HepG2 (cell line): Measurements from ENCODE around the gene LITAF. TPM values are rescaled to one million over a fixed set of nuclear protein-coding genes. Genes with fewer than 3 reads are reported as not detected.

Experiments used
- CCAR2 ChIP-seq: fragments of 200-400 bp; formaldehyde crosslinking; optimal IDR thresholded peaks from 2 replicates; pipeline ENCODE3; 2018; ENCODE audit warnings: low read depth, mild to moderate bottlenecking, low read length, moderate library complexity
- HOXA9 ChIP-seq: sonication (generic); formaldehyde crosslinking; IDR thresholded peaks from 2 replicates; pipeline ENCODE4 v1.8.1; 2022; ENCODE audit warnings: missing genetic modification reagents, mild to moderate bottlenecking, moderate library complexity, borderline replicate concordance
- IRF2 ChIP-seq: IDR thresholded peaks from 2 replicates; pipeline ENCODE4 v1.6.1; 2018; ENCODE audit warnings: missing genetic modification reagents, missing compliant biosample characterization
- KLF9 ChIP-seq: IDR thresholded peaks from 2 replicates; pipeline ENCODE4 v1.6.1; 2016; ENCODE audit warnings: low read depth
- MAZ ChIP-seq, 2 experiments: sonication (generic) in 1 of 2; formaldehyde crosslinking in 1 of 2; IDR thresholded peaks; 2 replicates each; pipeline versions ENCODE4 v1.5.0 to v1.6.1; 2012 to 2020; ENCODE audit warnings: low read depth in 2 of 2, mild to moderate bottlenecking in 2 of 2, borderline replicate concordance in 1 of 2, improper control_type of control experiment in 1 of 2, low read length in 1 of 2, missing genetic modification reagents in 1 of 2, moderate library complexity in 1 of 2
- MTA1 ChIP-seq: sonication (generic); formaldehyde crosslinking; IDR thresholded peaks from 2 replicates; pipeline ENCODE4 v1.4.0; 2020; ENCODE audit warnings: missing genetic modification reagents, mild to moderate bottlenecking, borderline replicate concordance
- MYPOP ChIP-seq: sonication (generic); formaldehyde crosslinking; IDR thresholded peaks from 2 replicates; pipeline ENCODE4 v1.8.1; 2023; ENCODE audit warnings: mild to moderate bottlenecking, moderate library complexity, missing genetic modification reagents
- NFATC3 ChIP-seq: sonication (generic); formaldehyde crosslinking; IDR thresholded peaks from 2 replicates; pipeline ENCODE4 v1.5.1; 2020; ENCODE audit warnings: mild to moderate bottlenecking, missing genetic modification reagents
- NFRKB ChIP-seq: fragments of 450-650 bp; IDR thresholded peaks from 2 replicates; pipeline ENCODE4 v1.6.1; 2017
- POLR2G ChIP-seq: fragments of 200-400 bp; formaldehyde crosslinking; IDR thresholded peaks from 2 replicates; pipeline ENCODE4 v1.6.1; 2018; ENCODE audit warnings: mild to moderate bottlenecking, low read depth, low read length, moderate library complexity
- TAF15 ChIP-seq: fragments of 200-400 bp; formaldehyde crosslinking; IDR thresholded peaks from one replicate; pipeline ENCODE4 v1.6.1; 2018; ENCODE audit warnings: mild to moderate bottlenecking, low read depth, low read length; ENCODE audit not compliant: poor library complexity, severe bottlenecking
- TEAD2 ChIP-seq: sonication (generic); formaldehyde crosslinking; IDR thresholded peaks from 2 replicates; pipeline ENCODE4 v1.9.0; 2021; ENCODE audit warnings: missing genetic modification reagents
- ZBTB39 ChIP-seq: sonication (generic); formaldehyde crosslinking; IDR thresholded peaks from 2 replicates; pipeline ENCODE4 v1.5.0; 2020; ENCODE audit warnings: missing genetic modification reagents
- ZNF276 ChIP-seq: sonication (generic); formaldehyde crosslinking; IDR thresholded peaks from 2 replicates; pipeline ENCODE4 v1.4.0; 2020; ENCODE audit warnings: mild to moderate bottlenecking, low read depth, missing genetic modification reagents
- ZNF326 ChIP-seq: sonication (generic); formaldehyde crosslinking; IDR thresholded peaks from 2 replicates; pipeline ENCODE4 v1.4.0; 2020; ENCODE audit warnings: missing genetic modification reagents, borderline replicate concordance
- ZNF460 ChIP-seq: sonication (generic); formaldehyde crosslinking; IDR thresholded peaks from 2 replicates; pipeline ENCODE4 v1.5.1; 2020; ENCODE audit warnings: missing genetic modification reagents, mild to moderate bottlenecking, borderline replicate concordance
- ZNF547 ChIP-seq: sonication (generic); formaldehyde crosslinking; IDR thresholded peaks from 2 replicates; pipeline ENCODE4 v1.5.1; 2020; ENCODE audit warnings: mild to moderate bottlenecking, missing genetic modification reagents
- ZNF619 ChIP-seq: sonication (generic); formaldehyde crosslinking; IDR thresholded peaks from 2 replicates; pipeline ENCODE4 v1.4.0; 2020; ENCODE audit warnings: mild to moderate bottlenecking, missing genetic modification reagents
- polyA plus RNA-seq, 8 experiments: library from polyadenylated mRNA; depleted of rRNA in 3 of 8; stranded (reverse) in 7 of 8; unstranded in 1 of 8; fragments of >200 nt; fragmentation: Illumina TruSeq in 4 of 8; extraction: Trizol in 4 of 8; gene quantifications; 2 replicates each; pipeline versions ENCODE4 v1.2.1 to v1.2.3, GENCODE V29; 2011 to 2016; ENCODE audit warnings: low read depth in 4 of 8, missing spikeins in 1 of 8, mixed read lengths in 1 of 8; ENCODE audit not compliant: insufficient read depth in 1 of 8
- total RNA-seq, 5 experiments: library from RNA; depleted of rRNA; stranded (reverse); fragments of >200 nt; fragmentation: Illumina TruSeq; extraction: Trizol; gene quantifications; 2 replicates each; pipeline ENCODE4 v1.2.3, GENCODE V29; 2016; ENCODE audit warnings: low read depth in 1 of 5
- TF ChIP-seq, protein P1 (sequence below): sonication (generic); formaldehyde crosslinking; IDR thresholded peaks from 2 replicates; pipeline ENCODE4 v1.8.1; 2023; ENCODE audit warnings: missing genetic modification reagents, inconsistent platforms, borderline replicate concordance
- TF ChIP-seq, protein P2 (sequence below): sonication (generic); formaldehyde crosslinking; IDR thresholded peaks from 2 replicates; pipeline ENCODE4 v1.4.0; 2020; ENCODE audit warnings: missing genetic modification reagents

The LITAF gene
- total and polyA plus RNA-seq, 2 of the 13 experiments (the other 11 are each of a cell fraction or from before 2014, with no cell fraction given), result 80.1 to 141 TPM

- TF ChIP-seq TEAD2 (no peak), MAZ (IDR thresholded peaks at IDR 0.05; ENCODE audit: borderline replicate concordance, low read depth, low read length) (peak; percentile 42; the same call in 1 of the 2 replicates), MAZ (CRISPR knock-in tag; IDR thresholded peaks at IDR 0.05; ENCODE audit: low read depth) (peak; percentile 76; the same call in 1 of the 2 replicates), MYPOP (CRISPR knock-in tag) (peak; percentile 66; the same call in 1 of the 2 replicates), NFRKB (no peak), HOXA9 (CRISPR knock-in tag) (no peak), ZNF460 (CRISPR knock-in tag) (no peak), NFATC3 (CRISPR knock-in tag) (peak; percentile 81; the same call in 1 of the 2 replicates), IRF2 (CRISPR knock-in tag) (no peak), ZNF326 (CRISPR knock-in tag) (no peak), ZBTB39 (CRISPR knock-in tag) (peak; percentile 65; the same call in 1 of the 2 replicates), KLF9 (no peak), POLR2G (no peak), ZNF547 (CRISPR knock-in tag) (no peak), CCAR2 (no peak), TAF15 (no peak), ZNF276 (no peak), ZNF619 (CRISPR knock-in tag) (no peak), MTA1 (CRISPR knock-in tag) (peak; percentile 40; the same call in 1 of the 2 replicates)
- TF ChIP-seq, protein P1, sequence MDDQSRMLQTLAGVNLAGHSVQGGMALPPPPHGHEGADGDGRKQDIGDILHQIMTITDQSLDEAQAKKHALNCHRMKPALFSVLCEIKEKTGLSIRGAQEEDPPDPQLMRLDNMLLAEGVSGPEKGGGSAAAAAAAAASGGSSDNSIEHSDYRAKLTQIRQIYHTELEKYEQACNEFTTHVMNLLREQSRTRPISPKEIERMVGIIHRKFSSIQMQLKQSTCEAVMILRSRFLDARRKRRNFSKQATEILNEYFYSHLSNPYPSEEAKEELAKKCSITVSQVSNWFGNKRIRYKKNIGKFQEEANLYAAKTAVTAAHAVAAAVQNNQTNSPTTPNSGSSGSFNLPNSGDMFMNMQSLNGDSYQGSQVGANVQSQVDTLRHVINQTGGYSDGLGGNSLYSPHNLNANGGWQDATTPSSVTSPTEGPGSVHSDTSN (CRISPR knock-in tag), result no peak
- TF ChIP-seq, protein P2, sequence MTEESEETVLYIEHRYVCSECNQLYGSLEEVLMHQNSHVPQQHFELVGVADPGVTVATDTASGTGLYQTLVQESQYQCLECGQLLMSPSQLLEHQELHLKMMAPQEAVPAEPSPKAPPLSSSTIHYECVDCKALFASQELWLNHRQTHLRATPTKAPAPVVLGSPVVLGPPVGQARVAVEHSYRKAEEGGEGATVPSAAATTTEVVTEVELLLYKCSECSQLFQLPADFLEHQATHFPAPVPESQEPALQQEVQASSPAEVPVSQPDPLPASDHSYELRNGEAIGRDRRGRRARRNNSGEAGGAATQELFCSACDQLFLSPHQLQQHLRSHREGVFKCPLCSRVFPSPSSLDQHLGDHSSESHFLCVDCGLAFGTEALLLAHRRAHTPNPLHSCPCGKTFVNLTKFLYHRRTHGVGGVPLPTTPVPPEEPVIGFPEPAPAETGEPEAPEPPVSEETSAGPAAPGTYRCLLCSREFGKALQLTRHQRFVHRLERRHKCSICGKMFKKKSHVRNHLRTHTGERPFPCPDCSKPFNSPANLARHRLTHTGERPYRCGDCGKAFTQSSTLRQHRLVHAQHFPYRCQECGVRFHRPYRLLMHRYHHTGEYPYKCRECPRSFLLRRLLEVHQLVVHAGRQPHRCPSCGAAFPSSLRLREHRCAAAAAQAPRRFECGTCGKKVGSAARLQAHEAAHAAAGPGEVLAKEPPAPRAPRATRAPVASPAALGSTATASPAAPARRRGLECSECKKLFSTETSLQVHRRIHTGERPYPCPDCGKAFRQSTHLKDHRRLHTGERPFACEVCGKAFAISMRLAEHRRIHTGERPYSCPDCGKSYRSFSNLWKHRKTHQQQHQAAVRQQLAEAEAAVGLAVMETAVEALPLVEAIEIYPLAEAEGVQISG (CRISPR knock-in tag), result no peak
These were observed 45.8 kb upstream of the LITAF start (continued) for GRCh38 chr16:11632455-11632939.
